ENCODE data around the gene QDPR.

DNA sequence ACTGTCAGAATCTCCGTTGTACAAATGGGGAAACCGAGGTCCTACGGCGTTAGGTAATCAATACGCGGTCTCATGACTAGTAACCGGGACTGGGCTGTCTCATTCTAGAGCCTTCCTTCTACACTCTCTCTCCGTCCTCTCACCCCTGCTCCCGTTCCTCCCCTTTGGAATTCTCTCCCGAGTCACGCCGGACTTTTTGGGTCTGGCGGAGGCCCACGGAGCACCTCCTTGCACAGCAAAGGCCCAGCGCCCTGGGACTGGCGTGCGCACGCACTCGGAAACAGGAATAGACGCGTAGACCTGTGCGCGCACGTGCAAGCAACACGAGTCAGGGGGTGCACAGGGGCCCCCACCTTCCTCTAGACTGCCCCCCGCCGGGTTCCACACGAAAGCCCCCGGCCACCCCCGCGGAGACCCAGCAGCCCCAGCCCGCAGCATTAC is 361 bp downstream of the QDPR start:
- TF ChIP-seq CTCF (IDR thresholded peaks at IDR 0.05) (no peak), POLR2A (IDR thresholded peaks at IDR 0.05) (no peak)
